K562 (cell line): ENCODE data around the gene AFDN. TPM values are rescaled to one million over a fixed set of nuclear protein-coding genes. Genes with fewer than 3 reads are reported as not detected.

ENCODE experiments used
- BACH1 ChIP-seq: fragments of 200-800 bp; sonication (Bioruptor generic); IDR thresholded peaks from 2 replicates; pipeline ENCODE4 v1.6.1; 2016; ENCODE audit warnings: missing genetic modification characterization, missing compliant biosample characterization
- BRF1 ChIP-seq: IDR thresholded peaks from 3 replicates; pipeline ENCODE4 v1.6.1; 2011; ENCODE audit warnings: borderline replicate concordance, mild to moderate bottlenecking; ENCODE audit not compliant: insufficient read length; ENCODE audit errors: extremely low read depth
- DPF2 ChIP-seq: fragments of 450-650 bp; IDR thresholded peaks from 2 replicates; pipeline ENCODE4 v1.6.1; 2016
- EHMT2 ChIP-seq: fragments of 450-650 bp; IDR thresholded peaks from 2 replicates; pipeline ENCODE4 v1.6.1; 2018; ENCODE audit warnings: antibody characterized with exemption
- ELF2 ChIP-seq: fragments of 250-450 bp; sonication (Bioruptor Pico); IDR thresholded peaks from 2 replicates; pipeline ENCODE4 v1.5.0; 2021; ENCODE audit warnings: mild to moderate bottlenecking
- HDAC1 ChIP-seq, 2 experiments: fragments of 450-650 bp; IDR thresholded peaks; 2 replicates each; pipeline ENCODE4 v1.6.1; 2016 to 2017; ENCODE audit warnings: inconsistent platforms in 1 of 2, mild to moderate bottlenecking in 1 of 2, moderate library complexity in 1 of 2
- HDAC6 ChIP-seq: IDR thresholded peaks from 2 replicates; pipeline ENCODE4 v1.6.1; 2012; ENCODE audit warnings: low read depth, mild to moderate bottlenecking, control low read depth, inconsistent platforms, low read length, moderate library complexity
- HMBOX1 ChIP-seq: sonication (generic); IDR thresholded peaks from 2 replicates; pipeline ENCODE4 v1.6.1; 2016
- KAT7 ChIP-seq: sonication (generic); formaldehyde crosslinking; IDR thresholded peaks from 2 replicates; pipeline ENCODE4 v1.8.0; 2022; ENCODE audit warnings: missing genetic modification reagents, mild to moderate bottlenecking, borderline replicate concordance
- KHSRP ChIP-seq: fragments of 450-650 bp; IDR thresholded peaks from 2 replicates; pipeline ENCODE4 v1.6.1; 2017
- MEF2A ChIP-seq: IDR thresholded peaks from 2 replicates; pipeline ENCODE4 v1.6.1; 2011; ENCODE audit warnings: low read depth, mild to moderate bottlenecking, low read length, moderate library complexity; ENCODE audit not compliant: control insufficient read depth
- NCOA6 ChIP-seq: fragments of 450-650 bp; IDR thresholded peaks from 2 replicates; pipeline ENCODE4 v1.6.1; 2017; ENCODE audit warnings: mild to moderate bottlenecking
- NEUROD1 ChIP-seq: fragments of 150-350 bp; IDR thresholded peaks from 2 replicates; pipeline ENCODE4 v1.6.1; 2014; ENCODE audit warnings: borderline replicate concordance, low read length, low read depth; ENCODE audit not compliant: partially characterized antibody
- NR1H2 ChIP-seq: sonication (generic); formaldehyde crosslinking; IDR thresholded peaks from 2 replicates; pipeline ENCODE4 v1.4.0; 2020; ENCODE audit warnings: mild to moderate bottlenecking, missing genetic modification reagents
- PRMT5 ChIP-seq: sonication (generic); formaldehyde crosslinking; IDR thresholded peaks from 2 replicates; pipeline ENCODE4 v1.5.0; 2020; ENCODE audit warnings: missing genetic modification reagents
- PTBP1 ChIP-seq: fragments of 200-400 bp; formaldehyde crosslinking; IDR thresholded peaks from 2 replicates; pipeline ENCODE4 v1.6.1; 2017; ENCODE audit warnings: low read depth, low read length
- SAFB2 ChIP-seq: fragments of 200-400 bp; formaldehyde crosslinking; IDR thresholded peaks from 2 replicates; pipeline ENCODE4 v1.6.1; 2018; ENCODE audit warnings: borderline replicate concordance, low read length, low read depth, moderate library complexity; ENCODE audit not compliant: severe bottlenecking
- SMAD2 ChIP-seq: fragments of 150-350 bp; IDR thresholded peaks from 2 replicates; pipeline ENCODE4 v1.6.1; 2014; ENCODE audit warnings: low read depth, mild to moderate bottlenecking, low read length
- SMARCA4 ChIP-seq: fragments of 450-650 bp; IDR thresholded peaks from 2 replicates; pipeline ENCODE4 v1.6.1; 2016
- SMARCC2 ChIP-seq: fragments of 450-650 bp; IDR thresholded peaks from 2 replicates; pipeline ENCODE4 v1.6.1; 2017; ENCODE audit warnings: antibody characterized with exemption, moderate library complexity, mild to moderate bottlenecking, low read depth
- SRSF9 ChIP-seq: fragments of 200-400 bp; formaldehyde crosslinking; IDR thresholded peaks from 2 replicates; pipeline ENCODE4 v1.6.1; 2017; ENCODE audit warnings: low read depth, low read length, borderline replicate concordance
- TCF7L2 ChIP-seq: fragments of 150-350 bp; IDR thresholded peaks from 2 replicates; pipeline ENCODE4 v1.6.1; 2016; ENCODE audit warnings: low read depth, mild to moderate bottlenecking, low read length, moderate library complexity
- ZFX ChIP-seq: sonication (generic); formaldehyde crosslinking; IDR thresholded peaks from 2 replicates; pipeline ENCODE4 v1.8.0; 2022; ENCODE audit warnings: mild to moderate bottlenecking, missing genetic modification reagents, moderate library complexity
- ZNF507 ChIP-seq: conservative IDR thresholded peaks from 2 replicates; pipeline ENCODE4 v1.6.1; 2017; ENCODE audit warnings: missing genetic modification characterization, missing compliant biosample characterization
- ZNF586 ChIP-seq: fragments of 450-650 bp; formaldehyde crosslinking; conservative IDR thresholded peaks from 2 replicates; pipeline ENCODE4 v1.4.0; 2020; ENCODE audit warnings: mild to moderate bottlenecking, moderate library complexity
- ZNF644 ChIP-seq: fragments of 200-800 bp; sonication (Bioruptor generic); IDR thresholded peaks from 2 replicates; pipeline ENCODE4 v1.6.1; 2016; ENCODE audit warnings: low read depth, missing genetic modification characterization, missing compliant biosample characterization
- ZNF764 ChIP-seq: fragments of 250-450 bp; sonication (Bioruptor Pico); IDR thresholded peaks from 2 replicates; pipeline ENCODE4 v1.4.0; 2020; ENCODE audit warnings: low read depth, mild to moderate bottlenecking, moderate library complexity
- ZNF830 ChIP-seq: fragments of 250-450 bp; sonication (Bioruptor Pico); IDR thresholded peaks from 2 replicates; pipeline ENCODE4 v1.5.0; 2021; ENCODE audit warnings: mild to moderate bottlenecking
- polyA plus RNA-seq, 8 experiments: library from polyadenylated mRNA; depleted of rRNA in 4 of 8; stranded (reverse) in 5 of 8; unstranded in 3 of 8; fragments of >200 nt; fragmentation: Nextera tagmentation in 2 of 8; fragmentation: Illumina TruSeq in 1 of 8; extraction: Ambion mirVana in 2 of 8; extraction: Trizol in 1 of 8; gene quantifications; 2 replicates each; pipeline versions ENCODE4 v1.2.1 to v1.2.3, GENCODE V29; 2011 to 2014; ENCODE audit warnings: inconsistent platforms in 1 of 8, missing spikeins in 1 of 8
- total RNA-seq, 7 experiments: library from RNA; depleted of rRNA in 6 of 7; stranded (reverse); fragments of >200 nt in 6 of 7; fragmentation: Illumina TruSeq in 2 of 7; extraction: Trizol in 2 of 7; gene quantifications; 2 replicates each; pipeline versions ENCODE4 v1.2.1 to v1.2.3, GENCODE V29; 2011 to 2021; ENCODE audit warnings: low replicate concordance in 1 of 7
- TF ChIP-seq, protein P1 (sequence below): IDR thresholded peaks from 3 replicates; pipeline ENCODE4 v1.6.1; 2011; ENCODE audit warnings: borderline replicate concordance, mild to moderate bottlenecking; ENCODE audit not compliant: insufficient read length, insufficient read depth
- TF ChIP-seq, protein P2 (sequence below): fragments of 250-450 bp; sonication (Bioruptor Pico); IDR thresholded peaks from 2 replicates; pipeline ENCODE4 v1.8.0; 2022; ENCODE audit warnings: moderate library complexity, mild to moderate bottlenecking, inconsistent platforms

Gene AFDN
- total and polyA plus RNA-seq, 9 of the 15 experiments (the other 6 are each of a cell fraction or from before 2014, with no cell fraction given) = 7.2 to 129 (median 105) TPM

DNA sequence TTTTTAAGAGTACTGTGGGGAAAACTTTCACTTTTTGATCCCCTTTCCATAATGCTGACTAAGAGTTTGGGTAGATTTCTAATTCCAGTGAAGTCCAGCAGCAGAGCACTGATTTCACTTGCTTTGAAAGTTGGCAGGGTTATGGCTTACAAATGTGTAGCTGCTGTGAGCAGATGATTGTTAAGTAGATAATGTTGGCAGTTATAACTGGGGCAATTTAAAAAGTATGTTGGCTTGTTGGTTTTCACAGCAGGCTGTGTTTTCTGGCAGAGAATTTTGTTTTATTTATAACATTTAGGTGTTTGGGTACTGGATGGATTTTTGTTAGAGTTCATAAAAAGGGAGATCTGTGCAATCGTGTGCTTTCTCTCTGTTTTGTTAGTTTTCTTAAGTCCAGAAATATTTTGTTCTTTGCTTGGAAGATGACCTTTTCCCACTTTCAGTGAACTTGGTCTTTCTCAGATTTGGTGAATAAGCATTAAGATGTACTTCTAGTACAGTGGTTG, 31.4 kb downstream of the AFDN start (continued):
- TF ChIP-seq ZFX = no peak
- TF ChIP-seq NCOA6 = no peak
- no peak for TF ChIP-seq KHSRP
- TF ChIP-seq ZNF507 (tag) = no peak
- TF ChIP-seq ELF2 = no peak
- TF ChIP-seq NR1H2 (CRISPR knock-in tag) = no peak
- no peak for TF ChIP-seq MEF2A
- TF ChIP-seq SMAD2 = no peak
- no peak for TF ChIP-seq SMARCC2
- no peak for TF ChIP-seq NEUROD1
- no peak for TF ChIP-seq BRF1
- TF ChIP-seq EHMT2 = peak; percentile 30; the same call in 1 of the 2 replicates
- no peak for TF ChIP-seq ZNF830 (CRISPR knock-in tag)
- no peak for TF ChIP-seq ZNF644 (tag)
- no peak for TF ChIP-seq KAT7
- TF ChIP-seq, protein P1, sequence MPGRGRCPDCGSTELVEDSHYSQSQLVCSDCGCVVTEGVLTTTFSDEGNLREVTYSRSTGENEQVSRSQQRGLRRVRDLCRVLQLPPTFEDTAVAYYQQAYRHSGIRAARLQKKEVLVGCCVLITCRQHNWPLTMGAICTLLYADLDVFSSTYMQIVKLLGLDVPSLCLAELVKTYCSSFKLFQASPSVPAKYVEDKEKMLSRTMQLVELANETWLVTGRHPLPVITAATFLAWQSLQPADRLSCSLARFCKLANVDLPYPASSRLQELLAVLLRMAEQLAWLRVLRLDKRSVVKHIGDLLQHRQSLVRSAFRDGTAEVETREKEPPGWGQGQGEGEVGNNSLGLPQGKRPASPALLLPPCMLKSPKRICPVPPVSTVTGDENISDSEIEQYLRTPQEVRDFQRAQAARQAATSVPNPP = no peak
- TF ChIP-seq HMBOX1 = peak; percentile 64; the same call in 1 of the 2 replicates
- TF ChIP-seq ZNF586 = no peak
- no peak for TF ChIP-seq HDAC6
- TF ChIP-seq TCF7L2 = no peak
- peak; percentile 50; the same call in 1 of the 2 replicates for TF ChIP-seq SMARCA4
- TF ChIP-seq SAFB2 = no peak
- peak in 1 of 2 experiments; percentile 28; a peak in 1 of 4 replicates for TF ChIP-seq HDAC1 (IDR thresholded peaks at IDR 0.05)
- no peak for TF ChIP-seq SRSF9
- TF ChIP-seq PRMT5 (CRISPR knock-in tag) = no peak
- peak; percentile 38; the same call in 1 of the 2 replicates for TF ChIP-seq BACH1 (tag)
- TF ChIP-seq ZNF764 = no peak
- TF ChIP-seq, protein P2, sequence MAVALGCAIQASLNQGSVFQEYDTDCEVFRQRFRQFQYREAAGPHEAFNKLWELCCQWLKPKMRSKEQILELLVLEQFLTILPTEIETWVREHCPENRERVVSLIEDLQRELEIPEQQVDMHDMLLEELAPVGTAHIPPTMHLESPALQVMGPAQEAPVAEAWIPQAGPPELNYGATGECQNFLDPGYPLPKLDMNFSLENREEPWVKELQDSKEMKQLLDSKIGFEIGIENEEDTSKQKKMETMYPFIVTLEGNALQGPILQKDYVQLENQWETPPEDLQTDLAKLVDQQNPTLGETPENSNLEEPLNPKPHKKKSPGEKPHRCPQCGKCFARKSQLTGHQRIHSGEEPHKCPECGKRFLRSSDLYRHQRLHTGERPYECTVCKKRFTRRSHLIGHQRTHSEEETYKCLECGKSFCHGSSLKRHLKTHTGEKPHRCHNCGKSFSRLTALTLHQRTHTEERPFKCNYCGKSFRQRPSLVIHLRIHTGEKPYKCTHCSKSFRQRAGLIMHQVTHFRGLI = no peak
- peak; percentile 33; the same call in 1 of the 2 replicates for TF ChIP-seq DPF2
- no peak for TF ChIP-seq PTBP1
